Smooth muscle cell of the umbilical artery (primary cell): Measurements from ENCODE around the gene FNDC8. TPM values are rescaled to one million over a fixed set of nuclear protein-coding genes. Genes with fewer than 3 reads are reported as not detected.

Experiments used
- total RNA-seq: library from RNA; depleted of rRNA; stranded (reverse); fragments of >200 nt; gene quantifications from 2 replicates; pipeline ENCODE4 v1.2.3, GENCODE V29; 2014

Gene FNDC8
- total RNA-seq: not detected in 2 replicates

GRCh38 chr17:35121315-35121714 is at the start of gene FNDC8:
FNDC8 (plus strand) TSS chr17:35121615; CDS start chr17:35121694, 79 bp downstream.

GRCh38 chr17:35119370-35120165 is 1.8 kb upstream of the FNDC8 start, which contains the start of gene RAD51D:
RAD51D (minus strand) TSS chr17:35119860; CDS start chr17:35119613, 247 bp downstream.

DNA sequence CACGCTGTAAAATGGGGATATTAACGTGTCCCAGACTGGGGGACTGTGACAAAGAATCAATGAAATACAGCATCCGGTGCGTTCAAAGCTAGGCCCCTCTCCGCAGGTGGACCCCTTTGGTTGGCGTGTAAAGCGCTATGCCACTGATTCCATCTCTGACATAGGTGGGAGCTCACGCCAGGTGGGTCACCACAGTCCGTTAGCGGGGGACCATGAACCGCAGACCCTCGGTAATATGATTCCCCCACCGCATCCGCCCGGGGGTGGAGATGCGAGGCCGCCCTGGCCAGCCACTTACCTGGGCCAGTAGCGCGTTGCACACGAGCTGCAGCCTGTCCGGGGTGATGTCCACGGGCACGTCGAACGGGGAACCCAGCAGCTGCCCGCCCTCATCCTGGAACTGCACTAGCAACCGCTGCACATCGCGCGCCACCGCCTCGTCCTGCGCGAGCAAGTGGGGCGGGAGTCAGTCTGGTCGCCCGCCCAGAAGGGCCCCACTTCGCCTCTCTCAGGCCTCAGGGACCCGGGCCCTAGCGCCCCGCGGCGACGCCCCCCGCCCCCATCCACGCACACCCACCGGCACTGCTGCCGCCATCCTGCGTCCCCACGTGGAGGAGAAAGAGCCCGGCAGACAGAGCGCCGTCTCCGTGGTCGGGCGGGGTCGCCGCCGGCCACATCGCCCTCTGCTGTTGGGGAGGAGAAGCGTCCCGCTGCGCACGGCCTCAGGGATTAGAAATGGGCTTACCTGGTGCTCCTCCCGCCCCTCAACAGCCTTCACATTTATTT is 20.5 kb downstream of the FNDC8 start, which contains the start of gene NLE1:
Gene NLE1, minus strand, starts transcription at position 623 of the 786 bp plus-strand sequence. Its CDS starts 28 bp downstream, at position 595.

DNA sequence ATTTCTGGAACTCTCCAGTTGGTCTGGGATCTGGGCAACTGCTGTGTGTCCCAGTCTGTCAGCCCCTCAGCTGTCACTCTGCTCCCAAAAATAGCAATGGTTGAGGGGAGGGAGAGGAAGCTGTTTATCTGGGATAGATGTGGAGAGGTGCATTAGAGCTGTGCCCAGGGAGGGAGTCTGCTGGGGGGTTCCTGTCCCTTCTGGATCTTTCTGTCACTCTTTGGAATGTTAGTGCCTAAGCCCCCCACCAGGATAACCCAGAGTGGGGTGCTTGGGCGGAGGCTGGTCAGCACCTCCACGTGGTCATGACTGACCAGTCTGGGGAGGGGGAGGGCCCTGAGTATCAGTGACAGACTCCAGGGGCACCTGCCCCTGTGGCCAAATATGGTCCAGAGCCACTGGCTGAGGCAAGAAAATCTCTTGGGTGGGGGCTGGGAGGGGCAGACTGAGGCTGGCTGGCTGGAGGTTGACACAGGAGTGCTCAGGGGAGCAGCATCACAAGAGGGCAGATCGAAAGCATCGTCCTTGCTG is 26.0 kb downstream of the FNDC8 start, which contains the start of gene UNC45B:
Gene UNC45B, plus strand, starts transcription at position 443 of the 531 bp plus-strand sequence. CDS start 447 bp downstream, outside the sequence.

Other genes starting within 250 kb of the FNDC8 start
- 0.51 and 1.2 TPM in 2 replicates for gene CCT6B, start 160.2 kb upstream of the FNDC8 start, total RNA-seq
- gene ZNF830, start 160.1 kb upstream of the FNDC8 start, total RNA-seq: 11.3 and 12.8 TPM in 2 replicates
- gene LIG3, start 141.1 kb upstream of the FNDC8 start, total RNA-seq: 30.3 and 57.9 TPM in 2 replicates
- 7.1 and 14.9 TPM in 2 replicates for gene RFFL, start 57.9 kb upstream of the FNDC8 start, total RNA-seq
- gene RAD51D, start 1.8 kb upstream of the FNDC8 start, total RNA-seq: 7.7 and 9.7 TPM in 2 replicates
- gene NLE1, start 20.7 kb downstream of the FNDC8 start, total RNA-seq: 22.6 and 24.8 TPM in 2 replicates
- not detected in 2 replicates for gene UNC45B, start 26.2 kb downstream of the FNDC8 start, total RNA-seq
- gene SLC35G3, start 72.8 kb downstream of the FNDC8 start, total RNA-seq: not detected in 2 replicates
- gene SLFN5, start 121.5 kb downstream of the FNDC8 start, total RNA-seq: 97.4 and 165 TPM in 2 replicates